Astrocyte (in vitro differentiated cells and primary cell): ENCODE data around the gene PRKG1. TPM values are rescaled to one million over a fixed set of nuclear protein-coding genes. Genes with fewer than 3 reads are reported as not detected.
A peak's percentile ranks its signal among the peaks of the same experiment; 100 is the strongest.

Experiments
- DNase-seq: peaks from one replicate; pipeline ENCODE4 v3.0.0-alpha.2; 2010; ENCODE audit warnings: low read depth
- FAIRE-seq: peaks from 2 replicates; lab custom pipeline; 2011; peaks lifted over from hg19 to GRCh38; lab: Jason Lieb, UNC
- H2AFZ ChIP-seq: 2 replicates; pipeline ENCODE4 v1.6.0; 2012; ENCODE audit warnings: low read depth, low read length, inconsistent platforms
- H3K27ac ChIP-seq: 2 replicates; pipeline ENCODE4 v1.5.1; 2011; ENCODE audit warnings: low read depth, low read length, inconsistent platforms
- H3K27me3 ChIP-seq: 2 replicates; pipeline ENCODE4 v1.6.0; 2011; ENCODE audit warnings: low read length, inconsistent platforms; ENCODE audit not compliant: insufficient read depth
- H3K36me3 ChIP-seq: 2 replicates; pipeline ENCODE4 v1.5.1; 2011; ENCODE audit warnings: low read length, inconsistent platforms; ENCODE audit not compliant: insufficient read depth
- H3K4me1 ChIP-seq: 2 replicates; pipeline ENCODE4 v1.5.1; 2011; ENCODE audit warnings: low read length, inconsistent platforms; ENCODE audit not compliant: insufficient read depth
- H3K4me2 ChIP-seq: 2 replicates; pipeline ENCODE4 v1.6.0; 2012; ENCODE audit warnings: low read length, inconsistent platforms
- H3K4me3 ChIP-seq: 2 replicates; pipeline ENCODE4 v1.5.1; 2011; ENCODE audit warnings: low read depth, mild to moderate bottlenecking, low read length, inconsistent platforms; ENCODE audit not compliant: insufficient read depth
- H3K79me2 ChIP-seq: 2 replicates; pipeline ENCODE4 v1.6.0; 2012; ENCODE audit warnings: mild to moderate bottlenecking, low read length, inconsistent platforms; ENCODE audit not compliant: insufficient read depth
- H3K9ac ChIP-seq: 2 replicates; pipeline ENCODE4 v1.6.0; 2012; ENCODE audit warnings: mild to moderate bottlenecking, low read length, inconsistent platforms
- H3K9me3 ChIP-seq: 2 replicates; pipeline ENCODE4 v1.5.1; 2012; ENCODE audit warnings: low read depth, mild to moderate bottlenecking, low read length, inconsistent platforms; ENCODE audit not compliant: insufficient read depth
- H4K20me1 ChIP-seq: 2 replicates; pipeline ENCODE4 v1.6.0; 2012; ENCODE audit warnings: low read length, inconsistent platforms; ENCODE audit not compliant: insufficient read depth
- H3K27ac Mint-ChIP-seq: one replicate; pipeline ENCODE4 v1.8.0; 2021; ENCODE audit warnings: mild to moderate bottlenecking, mixed read lengths; ENCODE audit not compliant: unreplicated experiment
- H3K27me3 Mint-ChIP-seq: one replicate; pipeline ENCODE4 v1.8.0; 2021; ENCODE audit warnings: low read depth, mixed read lengths; ENCODE audit not compliant: unreplicated experiment
- H3K36me3 Mint-ChIP-seq: one replicate; pipeline ENCODE4 v1.8.0; 2021; ENCODE audit warnings: low read depth, mixed read lengths; ENCODE audit not compliant: unreplicated experiment
- H3K4me1 Mint-ChIP-seq: one replicate; pipeline ENCODE4 v1.8.0; 2021; ENCODE audit warnings: low read depth, mixed read lengths; ENCODE audit not compliant: unreplicated experiment
- H3K4me3 Mint-ChIP-seq: one replicate; pipeline ENCODE4 v1.8.0; 2021; ENCODE audit warnings: mild to moderate bottlenecking, moderate library complexity, mixed read lengths; ENCODE audit not compliant: unreplicated experiment
- H3K9me3 Mint-ChIP-seq: one replicate; pipeline ENCODE4 v1.8.0; 2021; ENCODE audit warnings: mild to moderate bottlenecking, mixed read lengths; ENCODE audit not compliant: unreplicated experiment
- CTCF ChIP-seq: IDR thresholded peaks from 2 replicates; pipeline ENCODE4 v1.5.1; 2011; ENCODE audit warnings: low read depth, mild to moderate bottlenecking, inconsistent platforms, low read length, moderate library complexity; ENCODE audit not compliant: insufficient read depth
- EZH2 ChIP-seq: IDR thresholded peaks from 2 replicates; pipeline ENCODE4 v1.6.1; 2012; ENCODE audit warnings: mild to moderate bottlenecking, low read length, inconsistent platforms; ENCODE audit not compliant: insufficient read depth
- total RNA-seq: library from RNA; stranded (reverse); gene quantifications from 2 replicates; pipeline ENCODE4 v1.2.1, GENCODE V29; 2021

PRKG1 gene
- total RNA-seq, 1 donor from 2014 or later, result 3.1 TPM

GRCh38 chr10:51462076-51462779 is 387.9 kb downstream of the PRKG1 start:
- H3K4me3 Mint-ChIP-seq, result no peak overlapping the region
- no peaks in the 10 kb centered on the region for H3K79me2 ChIP-seq
- no peak for FAIRE-seq

GRCh38 chr10:51468424-51468823 is 394.1 kb downstream of the PRKG1 start:
- H3K79me2 ChIP-seq, result no peaks in the 10 kb centered on the region
- no peaks in the 10 kb centered on the region for H3K4me1 ChIP-seq
- H3K27ac ChIP-seq, result no peak overlapping the region
- DNase-seq (peak; percentile 1), FAIRE-seq (peak; percentile 88)
- no peaks in the 10 kb centered on the region for H3K9me3 ChIP-seq
- Mint-ChIP-seq H3K4me3 (no peak overlapping the region), H3K27me3 (no peaks in the 10 kb centered on the region), H3K4me1 (no peaks in the 10 kb centered on the region), H3K36me3 (no peaks in the 10 kb centered on the region), H3K9me3 (no peaks in the 10 kb centered on the region), H3K27ac (no peak overlapping the region)
- no peak overlapping the region for H3K4me3 ChIP-seq
- no peak overlapping the region for H2AFZ ChIP-seq
- no peak overlapping the region for H3K4me2 ChIP-seq
- H3K9ac ChIP-seq, result no peak overlapping the region
- H4K20me1 ChIP-seq, result no peaks in the 10 kb centered on the region
- H3K27me3 ChIP-seq, result no peaks in the 10 kb centered on the region
- H3K36me3 ChIP-seq, result no peaks in the 10 kb centered on the region
- TF ChIP-seq EZH2 (no peak), CTCF (no peak)

More at GRCh38 chr10:51462076-51462779, 387.9 kb downstream of the PRKG1 start:
- Histone ChIP-seq H4K20me1 (no peaks in the 10 kb centered on the region), H3K27ac (no peak overlapping the region), H3K4me2 (no peak overlapping the region), H3K27me3 (no peaks in the 10 kb centered on the region), H3K9me3 (no peaks in the 10 kb centered on the region), H2AFZ (no peak overlapping the region), H3K4me1 (no peaks in the 10 kb centered on the region), H3K36me3 (no peaks in the 10 kb centered on the region), H3K9ac (no peak overlapping the region), H3K4me3 (no peak overlapping the region)
- Mint-ChIP-seq H3K9me3 (no peaks in the 10 kb centered on the region), H3K4me1 (no peaks in the 10 kb centered on the region), H3K27ac (no peak overlapping the region), H3K27me3 (no peaks in the 10 kb centered on the region), H3K36me3 (no peaks in the 10 kb centered on the region)
- peak; percentile 40 for DNase-seq
- TF ChIP-seq CTCF (no peak), EZH2 (no peak)

- H3K27ac Mint-ChIP-seq, result no peak overlapping the region
- Histone ChIP-seq H2AFZ (no peak overlapping the region), H3K79me2 (no peaks in the 10 kb centered on the region), H3K27ac (no peak overlapping the region), H3K9ac (no peak overlapping the region), H3K9me3 (no peaks in the 10 kb centered on the region), H3K27me3 (no peaks in the 10 kb centered on the region), H3K4me1 (no peaks in the 10 kb centered on the region), H3K4me3 (no peak overlapping the region), H3K4me2 (no peak overlapping the region), H3K36me3 (no peaks in the 10 kb centered on the region), H4K20me1 (no peaks in the 10 kb centered on the region)
- FAIRE-seq, result no peak
- H3K4me3 Mint-ChIP-seq, result no peak overlapping the region
- no peaks in the 10 kb centered on the region for H3K4me1 Mint-ChIP-seq
- no peaks in the 10 kb centered on the region for H3K9me3 Mint-ChIP-seq
- TF ChIP-seq EZH2 (no peak), CTCF (no peak)
- H3K27me3 Mint-ChIP-seq, result no peaks in the 10 kb centered on the region
- no peak for DNase-seq
- H3K36me3 Mint-ChIP-seq, result no peaks in the 10 kb centered on the region
Measured at GRCh38 chr10:51469686-51470085, 395.4 kb downstream of the PRKG1 start.
